ENCODE results near the gene ATP13A3.
A peak's percentile ranks its signal among the peaks of the same experiment; 100 is the strongest.

Gene ATP13A3

DNA sequence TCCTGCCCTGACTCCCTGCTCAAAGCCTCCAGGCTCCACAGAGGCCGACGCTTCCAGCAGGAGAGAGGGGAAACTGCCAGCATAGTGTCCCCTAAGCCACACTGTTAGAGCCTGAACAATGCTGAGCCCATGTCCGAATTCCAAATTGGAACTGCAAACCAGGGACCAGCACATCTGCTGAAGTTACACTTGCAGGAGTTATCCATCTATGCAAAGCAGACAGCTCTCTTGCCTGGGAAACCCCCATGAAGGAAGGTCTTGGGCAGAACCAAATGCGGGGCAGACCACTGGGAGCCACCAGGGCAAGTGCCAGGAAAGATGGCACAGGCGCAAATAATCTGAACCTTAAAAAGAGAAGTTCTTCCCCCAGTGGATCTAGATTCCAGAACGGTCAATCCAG, 117.9 kb downstream of the ATP13A3 start:
- DNase-seq: no peak

- DNase-seq: peak; percentile 81
These were observed 118.6 kb downstream of the ATP13A3 start for GRCh38 chr3:194367992-194368841.

DNA sequence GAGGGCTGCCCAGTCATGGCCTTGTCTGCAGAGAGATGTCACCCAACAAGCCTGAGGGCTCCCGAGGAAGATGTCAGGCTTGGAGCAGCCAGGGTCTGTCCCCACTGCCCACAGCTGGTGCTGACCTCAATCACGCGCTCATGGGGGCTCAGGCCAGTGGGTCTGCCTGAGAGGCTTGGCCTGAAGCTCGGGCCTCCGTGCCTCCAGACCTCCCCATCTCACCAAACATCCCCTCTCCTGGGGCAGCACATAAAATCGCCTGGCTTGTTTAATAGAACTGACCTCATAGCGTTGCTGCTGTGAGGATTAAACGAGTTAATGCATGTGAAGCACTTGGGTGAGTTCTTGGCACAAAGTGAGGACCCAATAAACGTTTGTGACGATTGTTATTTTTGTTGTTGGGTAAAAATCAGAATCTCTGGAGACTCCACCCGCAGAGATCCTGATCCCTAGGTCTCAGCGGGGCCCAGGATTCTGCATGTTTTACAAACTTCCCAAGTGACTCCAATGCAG, 120.8 kb downstream of the ATP13A3 start:
- no peak for DNase-seq

GRCh38 chr3:194365526-194365925, 121.3 kb downstream of the ATP13A3 start:
- no peak for DNase-seq

DNA sequence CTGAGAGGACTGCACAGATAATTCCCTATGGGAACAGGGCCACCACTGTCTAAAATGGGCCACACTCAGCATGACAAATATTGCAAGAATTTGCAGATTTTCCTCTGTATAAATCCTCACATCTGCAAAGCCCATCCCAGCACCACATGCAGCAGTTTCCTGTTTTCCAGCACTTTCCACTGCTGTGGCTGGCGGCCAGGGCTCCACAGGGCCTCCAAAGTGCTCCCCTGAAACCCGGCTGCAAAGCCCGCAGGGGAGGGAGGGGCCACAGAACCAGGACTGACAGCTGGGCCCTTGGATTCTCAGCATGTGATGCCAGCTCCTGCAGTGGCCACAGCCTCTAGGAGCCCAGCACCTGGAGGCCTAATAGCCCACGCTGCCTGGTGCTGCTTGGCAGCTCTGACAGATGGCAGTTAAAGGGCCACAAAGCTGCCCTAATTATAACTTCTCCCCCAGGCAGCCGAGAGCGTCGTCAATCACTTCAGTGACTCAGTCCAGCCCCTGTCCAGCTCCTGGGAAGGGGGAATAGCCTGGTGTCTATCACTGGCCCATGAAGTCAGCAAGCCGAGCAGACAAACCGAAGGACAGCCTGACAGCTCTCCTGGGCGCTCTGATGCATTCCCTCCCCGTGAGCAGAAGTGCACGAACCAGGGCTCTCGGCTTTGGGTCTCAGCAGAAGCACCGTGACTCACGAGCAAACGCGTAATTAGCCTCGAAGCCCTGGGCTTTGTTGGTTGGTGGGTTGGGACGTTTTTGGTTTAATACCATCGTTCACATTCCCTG, 122.0 kb downstream of the ATP13A3 start:
- peak; percentile 97 for DNase-seq

GRCh38 chr3:194364314-194364651, 122.5 kb downstream of the ATP13A3 start:
- no peak for DNase-seq

GRCh38 chr3:194360568-194360967, 126.2 kb downstream of the ATP13A3 start:
- no peak for DNase-seq

DNA sequence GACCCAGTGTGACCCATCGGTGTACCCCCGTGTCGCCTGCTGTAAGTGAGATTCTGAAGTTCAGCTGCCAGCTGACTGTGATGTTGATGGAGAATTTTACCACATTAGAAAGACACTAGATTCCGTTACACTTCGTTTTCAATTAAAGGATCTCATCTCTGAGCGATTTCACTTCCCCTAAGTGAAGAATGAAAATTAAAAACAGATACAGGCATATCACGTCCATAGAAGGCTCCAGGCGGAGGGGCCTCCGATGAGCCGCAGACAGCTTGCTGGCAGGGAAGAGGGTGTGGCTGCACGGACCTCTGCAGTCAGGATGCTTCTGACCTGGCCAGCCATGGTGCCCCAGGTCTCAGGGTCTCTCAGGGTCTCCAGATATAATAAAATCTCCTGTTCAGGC, 129.1 kb downstream of the ATP13A3 start:
- DNase-seq: no peak

GRCh38 chr3:194355379-194355778, 131.4 kb downstream of the ATP13A3 start:
- DNase-seq: no peak

- DNase-seq: no peak
These were observed 132.5 kb downstream of the ATP13A3 start for GRCh38 chr3:194354315-194354714.
